MM.1S (cell line): ENCODE data around the gene FGGY.

Experiments used
- CTCF ChIP-seq: fragments of 300-600 bp; sonication (generic); IDR thresholded peaks from 2 replicates; pipeline ENCODE4 v1.5.1; 2016; ENCODE audit warnings: antibody characterized with exemption, low read length, mixed read lengths
- EZH2 ChIP-seq: fragments of 300-600 bp; sonication (generic); optimal IDR thresholded peaks from 2 replicates; pipeline ENCODE3; 2017; ENCODE audit warnings: low read depth, mild to moderate bottlenecking, antibody characterized with exemption, low read length, mixed read lengths
- EZH2phosphoT487 ChIP-seq: fragments of 300-600 bp; sonication (generic); IDR thresholded peaks from 2 replicates; pipeline ENCODE4 v1.6.1; 2018; ENCODE audit warnings: antibody characterized with exemption, low read length

DNA sequence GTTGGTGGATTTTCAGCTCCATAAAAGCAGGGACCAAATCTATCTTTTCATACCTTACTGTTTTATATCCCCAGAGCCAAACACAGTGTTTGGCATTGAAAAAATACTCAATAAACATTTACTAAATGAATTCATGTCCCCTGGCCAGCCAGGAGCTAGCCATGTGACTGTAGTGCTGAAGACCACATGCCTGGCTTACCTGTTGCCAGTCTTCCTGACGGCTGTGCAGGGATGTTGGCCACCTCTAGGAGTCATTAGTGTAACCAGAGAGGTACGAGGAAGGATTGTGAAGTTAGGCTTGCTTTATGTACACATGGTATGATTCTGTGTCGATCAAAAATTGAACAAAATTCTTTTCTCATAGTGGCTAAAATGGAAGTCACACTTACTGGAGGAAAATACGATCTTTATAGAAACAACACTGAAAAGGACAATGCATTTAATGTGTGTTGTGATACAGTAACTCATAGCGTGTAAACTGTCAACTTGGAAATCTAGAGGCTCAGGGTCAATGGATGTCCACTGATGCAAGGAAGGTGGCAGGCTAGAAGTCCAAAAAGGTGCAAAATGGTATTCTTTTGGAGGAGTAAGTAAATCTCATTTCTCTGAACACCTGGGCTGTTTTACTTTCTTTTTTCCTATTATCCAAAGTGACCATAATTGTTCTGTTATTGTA lies 60.9 kb downstream of the FGGY start:
- TF ChIP-seq CTCF, result no peak
- TF ChIP-seq EZH2phosphoT487, result no peak
- TF ChIP-seq EZH2, result no peak
